Bronchial epithelial cell (primary cell): ENCODE results near the gene HIVEP3. TPM values are rescaled to one million over a fixed set of nuclear protein-coding genes. Genes with fewer than 3 reads are reported as not detected.

Experiments
- DNase-seq: peaks from one replicate; pipeline ENCODE4 v3.0.0-alpha.2; 2010; ENCODE audit warnings: low read depth
- FAIRE-seq: peaks from 2 replicates; lab custom pipeline; 2011; peaks lifted over from hg19 to GRCh38; lab: Jason Lieb, UNC
- H3K27me3 ChIP-seq: 2 replicates; pipeline ENCODE4 v1.5.1; 2011; ENCODE audit warnings: low read length; ENCODE audit not compliant: control insufficient read depth, insufficient read depth
- H3K36me3 ChIP-seq: 2 replicates; pipeline ENCODE4 v1.5.1; 2011; ENCODE audit warnings: low read length; ENCODE audit not compliant: control insufficient read depth, insufficient read depth
- H3K4me3 ChIP-seq: 2 replicates; pipeline ENCODE4 v1.5.1; 2011; ENCODE audit warnings: mild to moderate bottlenecking, low read depth, low read length, control low read depth
- CTCF ChIP-seq: IDR thresholded peaks from 2 replicates; pipeline ENCODE4 v1.5.1; 2011; ENCODE audit warnings: mild to moderate bottlenecking, moderate library complexity, low read length, control low read depth, inconsistent platforms; ENCODE audit not compliant: insufficient read depth, severe bottlenecking
- total RNA-seq: library from RNA; depleted of rRNA; stranded (reverse); fragments of >200 nt; gene quantifications from 2 replicates; pipeline ENCODE4 v1.2.1, GENCODE V29; 2014

HIVEP3 gene
- total RNA-seq, 1 donor from 2014 or later = under 0.01 TPM

GRCh38 chr1:41738475-41738874 is 180.2 kb downstream of the HIVEP3 start:
- no peaks in the 10 kb centered on the region for H3K27me3 ChIP-seq
- no peak overlapping the region for H3K4me3 ChIP-seq
- H3K36me3 ChIP-seq = no peaks in the 10 kb centered on the region
- FAIRE-seq (peak; percentile 40), DNase-seq (no peak)
- no peak for TF ChIP-seq CTCF

- FAIRE-seq (no peak), DNase-seq (no peak)
- TF ChIP-seq CTCF = no peak
- Histone ChIP-seq H3K27me3 (no peaks in the 10 kb centered on the region), H3K36me3 (no peaks in the 10 kb centered on the region), H3K4me3 (no peak overlapping the region)
Measured at GRCh38 chr1:41738006-41738405, 180.7 kb downstream of the HIVEP3 start.

GRCh38 chr1:41735631-41736260 is 183.0 kb downstream of the HIVEP3 start:
- H3K36me3 ChIP-seq = no peaks in the 10 kb centered on the region
- no peaks in the 10 kb centered on the region for H3K27me3 ChIP-seq
- no peak for TF ChIP-seq CTCF
- no peak for FAIRE-seq
- DNase-seq = no peak
- H3K4me3 ChIP-seq = no peak overlapping the region

- Histone ChIP-seq H3K36me3 (no peaks in the 10 kb centered on the region), H3K27me3 (no peaks in the 10 kb centered on the region), H3K4me3 (no peak overlapping the region)
- DNase-seq = no peak
- no peak for TF ChIP-seq CTCF
- FAIRE-seq = peak; percentile 73
Measured at GRCh38 chr1:41735139-41735538, 183.6 kb downstream of the HIVEP3 start.

- no peak for FAIRE-seq
- no peak for TF ChIP-seq CTCF
- Histone ChIP-seq H3K36me3 (no peaks in the 10 kb centered on the region), H3K4me3 (no peak overlapping the region), H3K27me3 (no peaks in the 10 kb centered on the region)
- DNase-seq = no peak
Measured at GRCh38 chr1:41734201-41734970, 184.3 kb downstream of the HIVEP3 start.

- Histone ChIP-seq H3K4me3 (no peak overlapping the region), H3K27me3 (no peaks in the 10 kb centered on the region), H3K36me3 (no peaks in the 10 kb centered on the region)
- DNase-seq = no peak
- TF ChIP-seq CTCF = no peak
- no peak for FAIRE-seq
Measured at GRCh38 chr1:41733725-41734124, 185.0 kb downstream of the HIVEP3 start.
